IMR-90 (cell line): ENCODE data around the gene LRFN4. TPM values are rescaled to one million over a fixed set of nuclear protein-coding genes. Genes with fewer than 3 reads are reported as not detected.

Experiments
- ATAC-seq: fragments of 200-7000 bp; cut with Tn5 transposase; 2 replicates; pipeline ENCODE4 v1.9.1; 2020; ENCODE audit warnings: low read depth, mild to moderate bottlenecking, moderate library complexity
- BruUV-seq: library from RNA; stranded (reverse); fragments of 400-500 nt; replicated peaks from 2 replicates; lab custom pipeline; 2021; lab: Mats Ljungman, UMichigan
- CTCF ChIA-PET: fragments of 300-600 bp; formaldehyde crosslinking; extraction: SDS; loops from one replicate; lab custom pipeline; 2021; ENCODE audit warnings: antibody characterized with exemption; lab: Yijun Ruan, JAX
- POLR2A ChIA-PET: fragments of 300-600 bp; sonication (Branson Sonifier 250); formaldehyde crosslinking; loops from one replicate; lab custom pipeline; 2022; ENCODE audit warnings: antibody characterized with exemption; ENCODE audit not compliant: unreplicated experiment; lab: Charles Lee
- DNase-seq: peaks from one replicate; pipeline ENCODE4 v3.0.0; 2013
- H2AFZ ChIP-seq: replicated peaks from 2 replicates; pipeline ENCODE3; 2013; ENCODE audit warnings: low read length, mild to moderate bottlenecking; ENCODE audit not compliant: poor library complexity
- H2AK5ac ChIP-seq: 2 replicates; pipeline ENCODE4 v1.6.1; 2013; ENCODE audit warnings: low read depth, low read length, inconsistent platforms
- H2AK9ac ChIP-seq: replicated peaks from 2 replicates; pipeline ENCODE3; 2013; ENCODE audit warnings: mild to moderate bottlenecking, low read depth, low read length, moderate library complexity; ENCODE audit not compliant: poor library complexity
- H2BK120ac ChIP-seq: 2 replicates; pipeline ENCODE4 v1.6.1; 2013; ENCODE audit warnings: low read depth, low read length, inconsistent platforms
- H2BK15ac ChIP-seq: 3 replicates; pipeline ENCODE4 v1.6.1; 2013; ENCODE audit warnings: low read depth, low read length, inconsistent platforms
- H2BK20ac ChIP-seq: 2 replicates; pipeline ENCODE4 v1.6.1; 2013; ENCODE audit warnings: low read depth, mild to moderate bottlenecking, inconsistent platforms, low read length, moderate library complexity
- H2BK5ac ChIP-seq: 2 replicates; pipeline ENCODE4 v1.6.1; 2013; ENCODE audit warnings: mild to moderate bottlenecking, low read depth, low read length, inconsistent platforms; ENCODE audit not compliant: poor library complexity, severe bottlenecking
- H3K14ac ChIP-seq: replicated peaks from 2 replicates; pipeline ENCODE4 v1.6.1; 2013; ENCODE audit warnings: low read depth, low read length, inconsistent platforms
- H3K18ac ChIP-seq: 2 replicates; pipeline ENCODE4 v1.6.1; 2013; ENCODE audit warnings: low read depth, low read length, control low read depth
- H3K23ac ChIP-seq: 2 replicates; pipeline ENCODE4 v1.6.1; 2013; ENCODE audit warnings: low read depth, low read length, inconsistent platforms
- H3K27ac ChIP-seq: 2 replicates; pipeline ENCODE4 v1.5.1; 2013; ENCODE audit warnings: mild to moderate bottlenecking, control low read depth, low read length; ENCODE audit not compliant: insufficient read depth
- H3K27me3 ChIP-seq: 2 replicates; pipeline ENCODE4 v1.6.1; 2013; ENCODE audit warnings: low read length; ENCODE audit not compliant: control insufficient read depth, insufficient read depth
- H3K36me3 ChIP-seq: 2 replicates; pipeline ENCODE4 v1.6.1; 2013; ENCODE audit warnings: low read length, mixed read lengths; ENCODE audit not compliant: control insufficient read depth, insufficient read depth
- H3K4ac ChIP-seq: 2 replicates; pipeline ENCODE4 v1.6.1; 2013; ENCODE audit warnings: low read depth, low read length, inconsistent platforms
- H3K4me1 ChIP-seq: 2 replicates; pipeline ENCODE4 v1.6.1; 2013; ENCODE audit warnings: low read length, mixed read lengths; ENCODE audit not compliant: control insufficient read depth, insufficient read depth
- H3K4me2 ChIP-seq: 2 replicates; pipeline ENCODE4 v1.6.1; 2013; ENCODE audit warnings: low read depth, mild to moderate bottlenecking, control low read depth, low read length, moderate library complexity
- H3K4me3 ChIP-seq: 2 replicates; pipeline ENCODE4 v1.5.1; 2013; ENCODE audit warnings: low read depth, mild to moderate bottlenecking, control low read depth, low read length, moderate library complexity; ENCODE audit not compliant: insufficient read depth
- H3K56ac ChIP-seq: 2 replicates; pipeline ENCODE4 v1.6.1; 2013; ENCODE audit warnings: low read length, inconsistent platforms; ENCODE audit not compliant: insufficient read depth; ENCODE audit errors: extremely low read depth
- H3K79me1 ChIP-seq, 2 experiments: 2 replicates each; pipeline ENCODE4 v1.6.1; 2013; ENCODE audit warnings: low read length in 2 of 2, inconsistent platforms in 1 of 2, low read depth in 1 of 2
- H3K9ac ChIP-seq: 2 replicates; pipeline ENCODE4 v1.6.1; 2013; ENCODE audit warnings: low read depth, low read length, control low read depth
- H3K9me1 ChIP-seq: 2 replicates; pipeline ENCODE4 v1.6.1; 2013; ENCODE audit warnings: low read length, inconsistent platforms; ENCODE audit not compliant: insufficient read depth
- H3K9me3 ChIP-seq: 2 replicates; pipeline ENCODE4 v1.6.1; 2013; ENCODE audit warnings: low read length; ENCODE audit not compliant: control insufficient read depth, insufficient read depth
- H4K20me1 ChIP-seq: 2 replicates; pipeline ENCODE4 v1.6.1; 2013; ENCODE audit warnings: low read length, inconsistent platforms; ENCODE audit not compliant: insufficient read depth
- H4K5ac ChIP-seq: 2 replicates; pipeline ENCODE4 v1.6.1; 2013; ENCODE audit warnings: mild to moderate bottlenecking, low read depth, low read length, control low read depth
- H4K8ac ChIP-seq, 2 experiments: 2 replicates each; pipeline ENCODE4 v1.6.1; 2013; ENCODE audit warnings: low read depth in 2 of 2, low read length in 2 of 2, control low read depth in 1 of 2, inconsistent platforms in 1 of 2
- H4K91ac ChIP-seq: 2 replicates; pipeline ENCODE4 v1.6.1; 2013; ENCODE audit warnings: low read depth, low read length, inconsistent platforms; ENCODE audit not compliant: insufficient read depth
- BHLHE40 ChIP-seq: fragments of 150-350 bp; IDR thresholded peaks from 2 replicates; pipeline ENCODE4 v1.6.1; 2016; ENCODE audit warnings: mild to moderate bottlenecking, low read depth, low read length
- CHD1 ChIP-seq: IDR thresholded peaks from 2 replicates; pipeline ENCODE4 v1.6.1; 2012; ENCODE audit warnings: low read depth, low read length, improper control_type of control experiment
- MXI1 ChIP-seq: IDR thresholded peaks from 2 replicates; pipeline ENCODE4 v1.6.1; 2012; ENCODE audit warnings: low read depth, mild to moderate bottlenecking, low read length, moderate library complexity, borderline replicate concordance
- WGBS, 2 experiments: methylation state at CpG; one replicate each; pipeline versions ENCODE4 v1.1.5 to v1.1.7; 2013; ENCODE audit warnings: missing lambda C conversion rate in 2 of 2; ENCODE audit not compliant: insufficient read length in 1 of 2; ENCODE audit errors: extremely low coverage in 2 of 2; 5-methylcytosine and 5-hydroxymethylcytosine counted together
- dilution Hi-C: fragments of 300-500 bp; cut with HindIII; formaldehyde crosslinking; loops from one replicate; pipeline ENCODE4 v1.14.3; 2018; ENCODE audit warnings: low sequenced_read_pairs; ENCODE audit not compliant: unreplicated experiment
- in situ Hi-C: fragments of 300-500 bp; cut with MboI; formaldehyde crosslinking; loops from 3 replicates; pipeline ENCODE4 v1.14.3; 2019; ENCODE audit warnings: low sequenced_read_pairs, inconsistent platforms, mixed read lengths
- intact Hi-C: fragments of 100-400 bp; cut with micrococcal nuclease; formaldehyde crosslinking; loops from 2 replicates; pipeline ENCODE4 v1.10.0; 2022
- polyA plus RNA-seq, 3 experiments: library from polyadenylated mRNA; depleted of rRNA; stranded (reverse); fragments of >200 nt; gene quantifications; 2 replicates each; pipeline ENCODE4 v1.2.3, GENCODE V29; 2012; ENCODE audit warnings: low replicate concordance in 1 of 3
- total RNA-seq: library from RNA; depleted of rRNA; stranded (reverse); fragments of >200 nt; gene quantifications from 2 replicates; pipeline ENCODE4 v1.2.3, GENCODE V29; 2012
- TF ChIP-seq, protein P1 (sequence below): conservative IDR thresholded peaks from 2 replicates; pipeline ENCODE4 v1.5.1; 2012; ENCODE audit warnings: mild to moderate bottlenecking, low read depth, low read length, improper control_type of control experiment
- TF ChIP-seq, protein P2 (sequence below): fragments of 150-350 bp; IDR thresholded peaks from 2 replicates; pipeline ENCODE4 v1.6.1; 2016; ENCODE audit warnings: low read depth, mild to moderate bottlenecking, low read length, moderate library complexity, borderline replicate concordance

The LRFN4 gene
- total and polyA plus RNA-seq, 2 of the 4 experiments (the other 2 are of a cell fraction) = 6.1 to 18.9 TPM

DNA sequence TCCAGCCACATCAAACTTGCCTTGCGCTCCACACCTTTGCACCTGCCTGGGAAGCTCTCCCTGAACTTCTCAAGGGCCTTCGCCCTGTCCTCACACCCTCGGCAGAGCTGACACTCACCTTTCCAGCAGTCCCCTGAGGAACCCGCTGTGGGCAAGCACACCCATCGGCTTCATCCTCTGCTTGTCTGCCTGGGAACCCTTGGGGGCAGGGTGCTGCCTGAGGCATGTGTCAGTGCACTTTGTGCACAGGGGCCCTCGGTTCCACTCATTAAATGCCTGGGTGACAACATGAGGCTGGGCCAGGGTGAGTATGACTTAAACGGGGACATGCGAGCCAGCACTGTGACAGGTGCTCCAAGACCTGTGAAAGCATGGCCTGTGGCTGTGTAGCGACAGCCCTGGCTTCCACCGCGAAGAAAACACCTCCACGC lies 2.6 kb upstream of the LRFN4 start:
- intact Hi-C loops = no loop called here
- Histone ChIP-seq H2AK9ac (peak overlapping the region; percentile 90), H2BK120ac (no peak overlapping the region), H4K5ac (no peak overlapping the region), H3K4ac (no peak overlapping the region), H3K56ac (no peak overlapping the region), H3K4me2 (no peak overlapping the region), H3K9ac (no peak overlapping the region), H3K9me1 (peaks cover 15% of the 10 kb centered on the region; the same call in 1 of the 2 replicates), H3K9me3 (no peaks in the 10 kb centered on the region), H3K36me3 (peaks cover 27% of the 10 kb centered on the region; the same call in 1 of the 2 replicates), H3K23ac (no peak overlapping the region), H4K91ac (no peak overlapping the region), H3K4me1 (peaks cover 4% of the 10 kb centered on the region), H3K14ac (no peak overlapping the region), H3K4me3 (no peak overlapping the region), H2BK20ac (no peak overlapping the region), H2BK15ac (no peak overlapping the region; the same call in 2 of the 3 replicates), H3K79me1 (peaks cover 3 to 29% of the 10 kb centered on the region in 2 experiments; a peak in 2 of 4 replicates), H2AK5ac (no peak overlapping the region; the same call in 1 of the 2 replicates), H4K8ac (no peak overlapping the region), H4K20me1 (no peaks in the 10 kb centered on the region), H3K27ac (no peak overlapping the region), H3K18ac (no peak overlapping the region), H2BK5ac (no peak overlapping the region), H2AFZ (no peak overlapping the region), H3K27me3 (no peaks in the 10 kb centered on the region)
- CTCF ChIA-PET = interaction anchor here (0.6 kb wide), 1 partner anchor 200 kb away, joined by 3 read pairs; no protein-coding TSS in a partner anchor
- no peak for ATAC-seq
- WGBS, 2 experiments = 95% methylated on average over 10 of the region's 12 CpGs; no CpG with 5 or more reads in 1 of the 2 experiments
- no peak for DNase-seq
- TF ChIP-seq BHLHE40 = no peak
- no peak for TF ChIP-seq MXI1
- TF ChIP-seq, protein P1, sequence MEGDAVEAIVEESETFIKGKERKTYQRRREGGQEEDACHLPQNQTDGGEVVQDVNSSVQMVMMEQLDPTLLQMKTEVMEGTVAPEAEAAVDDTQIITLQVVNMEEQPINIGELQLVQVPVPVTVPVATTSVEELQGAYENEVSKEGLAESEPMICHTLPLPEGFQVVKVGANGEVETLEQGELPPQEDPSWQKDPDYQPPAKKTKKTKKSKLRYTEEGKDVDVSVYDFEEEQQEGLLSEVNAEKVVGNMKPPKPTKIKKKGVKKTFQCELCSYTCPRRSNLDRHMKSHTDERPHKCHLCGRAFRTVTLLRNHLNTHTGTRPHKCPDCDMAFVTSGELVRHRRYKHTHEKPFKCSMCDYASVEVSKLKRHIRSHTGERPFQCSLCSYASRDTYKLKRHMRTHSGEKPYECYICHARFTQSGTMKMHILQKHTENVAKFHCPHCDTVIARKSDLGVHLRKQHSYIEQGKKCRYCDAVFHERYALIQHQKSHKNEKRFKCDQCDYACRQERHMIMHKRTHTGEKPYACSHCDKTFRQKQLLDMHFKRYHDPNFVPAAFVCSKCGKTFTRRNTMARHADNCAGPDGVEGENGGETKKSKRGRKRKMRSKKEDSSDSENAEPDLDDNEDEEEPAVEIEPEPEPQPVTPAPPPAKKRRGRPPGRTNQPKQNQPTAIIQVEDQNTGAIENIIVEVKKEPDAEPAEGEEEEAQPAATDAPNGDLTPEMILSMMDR = no peak
- TF ChIP-seq, protein P2, sequence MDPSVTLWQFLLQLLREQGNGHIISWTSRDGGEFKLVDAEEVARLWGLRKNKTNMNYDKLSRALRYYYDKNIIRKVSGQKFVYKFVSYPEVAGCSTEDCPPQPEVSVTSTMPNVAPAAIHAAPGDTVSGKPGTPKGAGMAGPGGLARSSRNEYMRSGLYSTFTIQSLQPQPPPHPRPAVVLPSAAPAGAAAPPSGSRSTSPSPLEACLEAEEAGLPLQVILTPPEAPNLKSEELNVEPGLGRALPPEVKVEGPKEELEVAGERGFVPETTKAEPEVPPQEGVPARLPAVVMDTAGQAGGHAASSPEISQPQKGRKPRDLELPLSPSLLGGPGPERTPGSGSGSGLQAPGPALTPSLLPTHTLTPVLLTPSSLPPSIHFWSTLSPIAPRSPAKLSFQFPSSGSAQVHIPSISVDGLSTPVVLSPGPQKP = no peak
- TF ChIP-seq CHD1 = no peak
- dilution Hi-C loops = no loop called here
- in situ Hi-C loops = no loop called here
- POLR2A ChIA-PET = no interaction called here
- no TSS peak for BruUV-seq
